ENCODE data around the gene ZNF865. TPM values are rescaled to one million over a fixed set of nuclear protein-coding genes. Genes with fewer than 3 reads are reported as not detected.

The ZNF865 gene
- total and polyA plus RNA-seq, 9 donors = 0.42 to 20.9 (median 16.5) TPM

GRCh38 chr19:55666343-55667005 lies 61.0 kb downstream of the ZNF865 start:
- H3K27me3 ChIP-seq = no peaks in the 10 kb centered on the region
- no peak overlapping the region for H3K27ac ChIP-seq
- intact Hi-C loops (cut with DNase I) = no loop called here
- no peak overlapping the region for H3K4me3 ChIP-seq
- DNase-seq = no peak
- 77 to 84% (median 77%) methylated on average over 12 of the region's 12 CpGs for WGBS, 3 donors
- no peaks in the 10 kb centered on the region for H3K36me3 ChIP-seq
- H3K9me3 ChIP-seq = no peaks in the 10 kb centered on the region
- no peak for TF ChIP-seq CTCF (IDR thresholded peaks at IDR 0.05)
- no peak for TF ChIP-seq EP300 (IDR thresholded peaks at IDR 0.05)
- no peak for TF ChIP-seq POLR2A (IDR thresholded peaks at IDR 0.05)
- no peaks in the 10 kb centered on the region for H3K4me1 ChIP-seq (ENCODE audit: insufficient read depth)

Other genes with a start within 250 kb of the ZNF865 start
- gene GARIN5B, start 242.4 kb upstream of the ZNF865 start, total RNA-seq = not detected
- not detected for gene GARIN5B, start 242.4 kb upstream of the ZNF865 start, polyA plus RNA-seq
- 1 to 10 TPM in 1 of 7 donors, under 1 TPM in 1, not detected in 5; 0.11 to 1.3 TPM for gene IL11, start 235.2 kb upstream of the ZNF865 start, total RNA-seq
- gene IL11, start 235.2 kb upstream of the ZNF865 start, polyA plus RNA-seq = under 1 TPM in 1 of 2 donors, not detected in 1; 0.08 TPM
- gene TMEM190, start 228.8 kb upstream of the ZNF865 start, total RNA-seq = 10 to 100 TPM in 1 of 7 donors, 1 to 10 TPM in 3, under 1 TPM in 1, not detected in 2; 0.72 to 45.1 (median 2.5) TPM
- not detected for gene TMEM190, start 228.8 kb upstream of the ZNF865 start, polyA plus RNA-seq
- gene TMEM238, start 221.4 kb upstream of the ZNF865 start, total RNA-seq = 10 to 100 TPM in 1 of 7 donors, 1 to 10 TPM in 5, under 1 TPM in 1; 0.93 to 31.2 (median 2.5) TPM
- gene TMEM238, start 221.4 kb upstream of the ZNF865 start, polyA plus RNA-seq = under 1 TPM in 1 of 2 donors, not detected in 1; 0.10 TPM
- gene RPL28, start 219.7 kb upstream of the ZNF865 start, total RNA-seq = 1,000 to 10,000 TPM in 5 of 7 donors, 100 to 1,000 TPM in 2; 604 to 2,543 (median 2,257) TPM
- 1,000 to 10,000 TPM in 1 of 2 donors, 100 to 1,000 TPM in 1; 391 to 2,645 TPM for gene RPL28, start 219.7 kb upstream of the ZNF865 start, polyA plus RNA-seq
- 10 to 100 TPM; 10.0 to 30.1 (median 17.9) TPM for gene UBE2S, start 197.9 kb upstream of the ZNF865 start, total RNA-seq
- 1 to 10 TPM; 3.2 to 8.2 TPM for gene UBE2S, start 197.9 kb upstream of the ZNF865 start, polyA plus RNA-seq
- not detected for gene SHISA7, start 162.3 kb upstream of the ZNF865 start, total RNA-seq
- gene SHISA7, start 162.3 kb upstream of the ZNF865 start, polyA plus RNA-seq = not detected
- gene ISOC2, start 144.0 kb upstream of the ZNF865 start, total RNA-seq = 10 to 100 TPM; 21.8 to 39.2 (median 31.7) TPM
- 10 to 100 TPM in 1 of 2 donors, 1 to 10 TPM in 1; 1.4 to 39.4 TPM for gene ISOC2, start 144.0 kb upstream of the ZNF865 start, polyA plus RNA-seq
- gene C19orf85, start 140.9 kb upstream of the ZNF865 start, total RNA-seq = not detected
- gene C19orf85, start 140.9 kb upstream of the ZNF865 start, polyA plus RNA-seq = not detected
- 10 to 100 TPM in 2 of 7 donors, 1 to 10 TPM in 5; 3.8 to 18.4 (median 8.7) TPM for gene ZNF628, start 129.0 kb upstream of the ZNF865 start, total RNA-seq
- 1 to 10 TPM in 1 of 2 donors, not detected in 1; 8.7 TPM for gene ZNF628, start 129.0 kb upstream of the ZNF865 start, polyA plus RNA-seq
- gene NAT14, start 120.5 kb upstream of the ZNF865 start, total RNA-seq = 10 to 100 TPM in 6 of 7 donors, 1 to 10 TPM in 1; 9.2 to 40.4 (median 35.8) TPM
- 10 to 100 TPM in 1 of 2 donors, 1 to 10 TPM in 1; 3.2 to 23.5 TPM for gene NAT14, start 120.5 kb upstream of the ZNF865 start, polyA plus RNA-seq
- 10 to 100 TPM in 6 of 7 donors, 1 to 10 TPM in 1; 5.7 to 29.7 (median 21.1) TPM for gene SSC5D, start 117.2 kb upstream of the ZNF865 start, total RNA-seq
- 10 to 100 TPM; 10.1 to 11.4 TPM for gene SSC5D, start 117.2 kb upstream of the ZNF865 start, polyA plus RNA-seq
- 1 to 10 TPM in 1 of 7 donors, under 1 TPM in 1, not detected in 5; 0.20 to 1.0 TPM for gene SBK2, start 68.5 kb upstream of the ZNF865 start, total RNA-seq
- gene SBK2, start 68.5 kb upstream of the ZNF865 start, polyA plus RNA-seq = not detected
- under 1 TPM in 4 of 7 donors, not detected in 3; 0.17 to 0.34 (median 0.26) TPM for gene SBK3, start 60.1 kb upstream of the ZNF865 start, total RNA-seq
- gene SBK3, start 60.1 kb upstream of the ZNF865 start, polyA plus RNA-seq = not detected
- 10 to 100 TPM in 5 of 7 donors, 1 to 10 TPM in 2; 2.7 to 24.4 (median 16.8) TPM for gene ZNF579, start 24.8 kb upstream of the ZNF865 start, total RNA-seq
- 10 to 100 TPM in 1 of 2 donors, 1 to 10 TPM in 1; 5.6 to 10.5 TPM for gene ZNF579, start 24.8 kb upstream of the ZNF865 start, polyA plus RNA-seq
- 10 to 100 TPM in 5 of 7 donors, 1 to 10 TPM in 2; 3.6 to 22.7 (median 16.6) TPM for gene FIZ1, start 6.1 kb upstream of the ZNF865 start, total RNA-seq
- 10 to 100 TPM in 1 of 2 donors, 1 to 10 TPM in 1; 9.4 to 11.0 TPM for gene FIZ1, start 6.1 kb upstream of the ZNF865 start, polyA plus RNA-seq
- 10 to 100 TPM; 13.7 to 22.3 (median 17.8) TPM for gene ZNF524, start 5.4 kb upstream of the ZNF865 start, total RNA-seq
- 10 to 100 TPM in 1 of 2 donors, under 1 TPM in 1; 0.15 to 28.0 TPM for gene ZNF524, start 5.4 kb upstream of the ZNF865 start, polyA plus RNA-seq
- 10 to 100 TPM in 4 of 7 donors, 1 to 10 TPM in 3; 6.5 to 16.9 (median 11.7) TPM for gene ZNF784, start 18.9 kb downstream of the ZNF865 start, total RNA-seq
- gene ZNF784, start 18.9 kb downstream of the ZNF865 start, polyA plus RNA-seq = 10 to 100 TPM in 1 of 2 donors, 1 to 10 TPM in 1; 6.0 to 12.3 TPM
- 10 to 100 TPM; 24.9 to 70.6 (median 65.3) TPM for gene ZNF580, start 35.4 kb downstream of the ZNF865 start, total RNA-seq
- 10 to 100 TPM; 14.5 to 37.3 TPM for gene ZNF580, start 35.4 kb downstream of the ZNF865 start, polyA plus RNA-seq
- gene ZNF581, start 38.0 kb downstream of the ZNF865 start, total RNA-seq = 10 to 100 TPM; 21.9 to 40.2 (median 34.0) TPM
- 10 to 100 TPM; 11.2 to 37.0 TPM for gene ZNF581, start 38.0 kb downstream of the ZNF865 start, polyA plus RNA-seq
- gene CCDC106, start 42.6 kb downstream of the ZNF865 start, total RNA-seq = 10 to 100 TPM; 10.6 to 20.2 (median 14.7) TPM
- gene CCDC106, start 42.6 kb downstream of the ZNF865 start, polyA plus RNA-seq = 10 to 100 TPM in 1 of 2 donors, 1 to 10 TPM in 1; 3.1 to 13.5 TPM
- gene U2AF2, start 49.4 kb downstream of the ZNF865 start, total RNA-seq = 100 to 1,000 TPM in 6 of 7 donors, 10 to 100 TPM in 1; 76.9 to 183 (median 158) TPM
- gene U2AF2, start 49.4 kb downstream of the ZNF865 start, polyA plus RNA-seq = 100 to 1,000 TPM in 1 of 2 donors, 10 to 100 TPM in 1; 27.3 to 135 TPM
- 100 to 1,000 TPM in 5 of 7 donors, 10 to 100 TPM in 2; 53.4 to 187 (median 142) TPM for gene EPN1, start 69.6 kb downstream of the ZNF865 start, total RNA-seq
- 100 to 1,000 TPM in 1 of 2 donors, 10 to 100 TPM in 1; 11.0 to 106 TPM for gene EPN1, start 69.6 kb downstream of the ZNF865 start, polyA plus RNA-seq
- not detected for gene NLRP9, start 132.8 kb downstream of the ZNF865 start, total RNA-seq
- under 1 TPM; 0.17 to 0.80 TPM for gene NLRP9, start 132.8 kb downstream of the ZNF865 start, polyA plus RNA-seq
- gene RFPL4A, start 153.4 kb downstream of the ZNF865 start, total RNA-seq = not detected
- gene RFPL4A, start 153.4 kb downstream of the ZNF865 start, polyA plus RNA-seq = not detected
- gene RFPL4AL1, start 163.5 kb downstream of the ZNF865 start, total RNA-seq = under 1 TPM in 1 of 7 donors, not detected in 6; 0.54 TPM
- gene RFPL4AL1, start 163.5 kb downstream of the ZNF865 start, polyA plus RNA-seq = not detected
- under 1 TPM in 6 of 7 donors, not detected in 1; 0.08 to 0.62 (median 0.42) TPM for gene NLRP11, start 226.4 kb downstream of the ZNF865 start, total RNA-seq
- under 1 TPM; 0.13 to 0.51 TPM for gene NLRP11, start 226.4 kb downstream of the ZNF865 start, polyA plus RNA-seq
- not detected for gene NLRP4, start 230.9 kb downstream of the ZNF865 start, total RNA-seq
- 1 to 10 TPM in 1 of 2 donors, under 1 TPM in 1; 0.37 to 1.5 TPM for gene NLRP4, start 230.9 kb downstream of the ZNF865 start, polyA plus RNA-seq

Data from ovary (tissue), 9 donors.